Mesendoderm (in vitro differentiated cells): ENCODE results near the gene DRG1.

Experiments
- DNase-seq: peaks from one replicate; pipeline ENCODE4 v3.0.0; 2013
- H2AK5ac ChIP-seq: 2 replicates; pipeline ENCODE4 v1.6.1; 2013; ENCODE audit warnings: low read length, inconsistent platforms
- H2BK120ac ChIP-seq: 2 replicates; pipeline ENCODE4 v1.6.1; 2013; ENCODE audit warnings: low read depth, mild to moderate bottlenecking, low read length, moderate library complexity, mixed read lengths
- H2BK15ac ChIP-seq: replicated peaks from 2 replicates; pipeline ENCODE4 v1.6.1; 2013; ENCODE audit warnings: low read depth, mild to moderate bottlenecking, moderate library complexity
- H2BK5ac ChIP-seq: 2 replicates; pipeline ENCODE4 v1.6.1; 2013; ENCODE audit warnings: low read length, inconsistent platforms
- H3K18ac ChIP-seq: 2 replicates; pipeline ENCODE4 v1.6.1; 2013; ENCODE audit warnings: mild to moderate bottlenecking, low read length, mixed read lengths
- H3K23ac ChIP-seq: one replicate; pipeline ENCODE4 v1.6.1; 2013; ENCODE audit warnings: low read length
- H3K27ac ChIP-seq: 2 replicates; pipeline ENCODE4 v1.5.1; 2013; ENCODE audit warnings: low read depth, mild to moderate bottlenecking, inconsistent platforms, low read length, moderate library complexity
- H3K27me3 ChIP-seq: 2 replicates; pipeline ENCODE4 v1.6.1; 2013; ENCODE audit warnings: low read length, control low read depth, mild to moderate bottlenecking, inconsistent platforms; ENCODE audit not compliant: insufficient read depth, poor library complexity
- H3K36me3 ChIP-seq: 2 replicates; pipeline ENCODE4 v1.6.1; 2013; ENCODE audit warnings: low read length, inconsistent platforms; ENCODE audit not compliant: control insufficient read depth, insufficient read depth
- H3K4ac ChIP-seq: one replicate; pipeline ENCODE4 v1.6.1; 2013; ENCODE audit warnings: low read depth, mild to moderate bottlenecking, low read length, moderate library complexity
- H3K4me1 ChIP-seq: 2 replicates; pipeline ENCODE4 v1.6.1; 2013; ENCODE audit warnings: low read depth, low read length, inconsistent platforms; ENCODE audit not compliant: control insufficient read depth
- H3K4me2 ChIP-seq: 2 replicates; pipeline ENCODE4 v1.6.1; 2013; ENCODE audit warnings: low read length
- H3K4me3 ChIP-seq: 2 replicates; pipeline ENCODE4 v1.5.1; 2013; ENCODE audit warnings: mild to moderate bottlenecking, low read length
- H3K56ac ChIP-seq: one replicate; pipeline ENCODE4 v1.6.1; 2013; ENCODE audit warnings: low read length
- H3K79me1 ChIP-seq: 2 replicates; pipeline ENCODE4 v1.6.1; 2013; ENCODE audit warnings: low read length, inconsistent platforms
- H3K79me2 ChIP-seq: 2 replicates; pipeline ENCODE4 v1.6.1; 2013; ENCODE audit warnings: mild to moderate bottlenecking, low read length; ENCODE audit not compliant: control insufficient read depth, insufficient read depth
- H3K9ac ChIP-seq: 2 replicates; pipeline ENCODE4 v1.6.1; 2013; ENCODE audit warnings: low read length, inconsistent platforms
- H4K5ac ChIP-seq: one replicate; pipeline ENCODE4 v1.6.1; 2013; ENCODE audit warnings: low read length
- H4K8ac ChIP-seq: one replicate; pipeline ENCODE4 v1.6.1; 2013; ENCODE audit warnings: low read depth, mild to moderate bottlenecking, control low read depth, low read length, moderate library complexity
- WGBS: extraction: QIAGEN DNeasy Blood & Tissue Kit; methylation state at CpG from one replicate; pipeline ENCODE4 v1.1.7; 2013; ENCODE audit warnings: low lambda C conversion rate, missing lambda C conversion rate; ENCODE audit not compliant: insufficient coverage; ENCODE audit errors: extremely low coverage; 5-methylcytosine and 5-hydroxymethylcytosine counted together

DRG1 gene

DNA sequence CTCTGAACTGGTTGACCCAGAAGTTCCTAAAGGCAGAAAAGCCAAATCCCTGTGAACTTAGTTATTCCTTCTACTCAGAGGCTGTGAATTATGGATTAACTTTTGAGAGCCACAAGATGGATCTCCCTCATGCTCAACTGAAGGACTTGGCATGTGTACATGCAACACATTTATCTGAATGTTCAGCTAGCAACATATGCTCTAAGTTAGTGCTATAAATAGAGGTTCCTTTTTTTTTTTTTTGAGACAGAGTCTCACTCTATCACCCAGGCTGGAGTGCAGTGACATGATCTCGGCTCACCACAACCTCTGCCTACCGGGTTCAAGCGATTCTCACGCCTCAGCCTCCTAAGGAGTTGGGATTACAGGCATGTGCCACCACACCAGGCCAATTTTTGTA is 50.1 kb downstream of the DRG1 start:
- no peak overlapping the region for H3K18ac ChIP-seq
- no peaks in the 10 kb centered on the region for H3K27me3 ChIP-seq
- H4K8ac ChIP-seq, result no peak overlapping the region
- H2BK15ac ChIP-seq, result no peak overlapping the region
- no peak overlapping the region for H3K4ac ChIP-seq
- H3K36me3 ChIP-seq, result peaks cover 5% of the 10 kb centered on the region
- no peak overlapping the region for H3K9ac ChIP-seq
- no peak overlapping the region for H3K23ac ChIP-seq
- H3K4me2 ChIP-seq, result no peak overlapping the region
- WGBS, result no CpG with 5 or more reads among the region's 4 CpGs
- H3K4me3 ChIP-seq, result no peak overlapping the region
- no peak for DNase-seq
- H3K56ac ChIP-seq, result no peak overlapping the region
- no peaks in the 10 kb centered on the region for H3K4me1 ChIP-seq
- H3K79me1 ChIP-seq, result no peaks in the 10 kb centered on the region
- H3K27ac ChIP-seq, result no peak overlapping the region
- H3K79me2 ChIP-seq, result no peaks in the 10 kb centered on the region
- H2BK5ac ChIP-seq, result no peak overlapping the region
- no peak overlapping the region for H2BK120ac ChIP-seq
- no peak overlapping the region for H4K5ac ChIP-seq
- H2AK5ac ChIP-seq, result no peak overlapping the region

DNA sequence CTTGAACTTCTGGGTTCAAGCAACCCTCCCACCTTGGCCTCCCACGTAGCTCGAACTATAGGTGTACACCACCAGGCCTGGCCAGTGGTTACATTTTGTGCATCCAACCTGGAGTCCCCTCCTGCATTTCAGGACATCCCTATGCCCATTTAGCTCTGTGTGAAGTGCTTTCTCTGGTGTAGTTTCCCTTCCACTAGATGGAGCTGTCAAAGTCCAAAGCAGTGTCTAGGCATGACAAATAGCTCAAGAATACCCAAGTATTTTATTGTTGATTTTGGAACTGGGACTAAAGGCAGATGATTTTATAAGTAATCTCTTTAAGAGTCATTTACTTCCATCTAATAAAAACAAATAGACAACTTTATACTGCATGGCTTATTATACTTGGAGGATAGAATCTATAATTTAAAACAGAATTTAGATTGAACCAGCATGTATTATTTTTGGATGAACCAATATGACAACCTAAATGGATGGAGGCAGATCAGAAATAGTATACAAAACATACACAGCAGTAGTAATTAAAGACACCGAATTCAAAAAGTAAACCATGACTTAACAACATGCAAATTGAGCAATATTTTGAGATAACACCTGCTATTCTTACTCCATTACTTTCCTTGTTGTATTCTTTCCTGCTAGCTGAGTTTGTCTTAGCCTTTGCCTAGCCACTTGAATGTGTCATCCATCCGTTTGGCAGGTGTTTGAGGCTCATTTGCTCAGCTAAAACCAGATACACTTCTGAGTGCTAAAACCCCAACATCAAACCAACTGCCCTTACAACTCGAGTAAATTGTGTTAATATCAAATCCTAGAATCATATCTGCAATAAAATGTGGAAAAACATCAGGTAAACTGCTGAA is 52.5 kb downstream of the DRG1 start:
- Histone ChIP-seq H3K4me2 (no peak overlapping the region), H2BK120ac (no peak overlapping the region), H4K5ac (no peak overlapping the region), H3K27me3 (no peaks in the 10 kb centered on the region), H2BK5ac (no peak overlapping the region), H3K4me1 (no peaks in the 10 kb centered on the region), H4K8ac (no peak overlapping the region), H3K79me2 (no peaks in the 10 kb centered on the region), H2AK5ac (no peak overlapping the region), H3K56ac (no peak overlapping the region), H3K4ac (no peak overlapping the region), H3K23ac (no peak overlapping the region), H3K79me1 (no peaks in the 10 kb centered on the region), H3K18ac (no peak overlapping the region), H2BK15ac (no peak overlapping the region), H3K36me3 (peaks cover 5% of the 10 kb centered on the region), H3K9ac (no peak overlapping the region), H3K27ac (no peak overlapping the region), H3K4me3 (no peak overlapping the region)
- no CpG with 5 or more reads among the region's 5 CpGs for WGBS
- peak; percentile 60 for DNase-seq

DNA sequence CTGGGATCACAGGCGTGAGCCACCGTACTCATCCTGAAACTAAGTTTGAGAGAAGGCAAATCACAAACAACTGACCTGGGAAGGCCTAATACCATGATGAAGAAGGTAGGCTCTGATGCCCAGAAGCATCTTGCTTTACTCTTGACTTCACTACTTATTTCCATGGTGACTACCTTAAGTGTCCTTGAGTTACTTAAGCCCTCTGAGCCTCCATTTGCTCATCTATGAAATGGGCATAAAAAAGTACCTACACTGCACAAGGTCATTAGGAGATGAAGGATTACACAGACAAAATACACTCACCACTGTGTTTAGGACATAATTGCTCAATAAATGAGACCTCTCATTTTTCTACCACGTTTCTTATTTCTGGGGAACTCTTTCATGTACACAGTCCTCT is 62.3 kb downstream of the DRG1 start:
- WGBS, result no CpG with 5 or more reads among the region's 3 CpGs
- Histone ChIP-seq H3K18ac (no peak overlapping the region), H3K4me3 (no peak overlapping the region), H3K79me2 (no peaks in the 10 kb centered on the region), H3K4ac (no peak overlapping the region), H2BK15ac (no peak overlapping the region), H2BK5ac (no peak overlapping the region), H3K27ac (no peak overlapping the region), H2AK5ac (no peak overlapping the region), H2BK120ac (no peak overlapping the region), H4K5ac (no peak overlapping the region), H3K56ac (no peak overlapping the region), H3K4me1 (no peaks in the 10 kb centered on the region), H3K36me3 (peaks cover 5% of the 10 kb centered on the region), H3K79me1 (no peaks in the 10 kb centered on the region), H3K9ac (no peak overlapping the region), H4K8ac (no peak overlapping the region), H3K27me3 (no peaks in the 10 kb centered on the region), H3K23ac (no peak overlapping the region), H3K4me2 (no peak overlapping the region)
- DNase-seq, result no peak

DNA sequence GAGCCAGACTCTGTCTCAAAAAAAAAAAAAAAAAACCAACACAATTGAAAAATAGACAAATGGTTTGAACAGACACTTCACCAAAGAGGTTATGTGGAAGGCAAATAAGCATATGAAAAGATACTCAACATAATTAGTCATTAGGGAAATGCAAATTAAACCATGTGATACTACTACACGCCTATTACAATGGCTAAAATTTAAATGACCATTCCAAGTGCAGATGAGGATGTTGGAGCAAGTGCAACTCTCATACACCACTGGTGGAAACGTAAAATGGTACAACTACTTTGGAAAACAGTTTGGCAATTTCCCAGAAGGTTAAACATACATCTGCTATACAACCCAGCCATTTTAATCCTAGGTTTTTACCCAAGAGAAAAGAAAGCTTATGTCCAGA is 65.9 kb downstream of the DRG1 start:
- Histone ChIP-seq H3K4me2 (no peak overlapping the region), H3K4ac (no peak overlapping the region), H3K18ac (no peak overlapping the region), H3K56ac (no peak overlapping the region), H2AK5ac (no peak overlapping the region), H3K36me3 (peaks cover 2% of the 10 kb centered on the region), H3K4me1 (no peaks in the 10 kb centered on the region), H3K79me2 (no peaks in the 10 kb centered on the region), H3K9ac (no peak overlapping the region), H2BK15ac (no peak overlapping the region), H2BK5ac (no peak overlapping the region), H3K27me3 (no peaks in the 10 kb centered on the region), H3K27ac (no peak overlapping the region), H3K4me3 (no peak overlapping the region), H4K8ac (no peak overlapping the region), H3K79me1 (no peaks in the 10 kb centered on the region), H4K5ac (no peak overlapping the region), H2BK120ac (no peak overlapping the region), H3K23ac (no peak overlapping the region)
- WGBS, result no CpG with 5 or more reads among the region's 2 CpGs
- no peak for DNase-seq

DNA sequence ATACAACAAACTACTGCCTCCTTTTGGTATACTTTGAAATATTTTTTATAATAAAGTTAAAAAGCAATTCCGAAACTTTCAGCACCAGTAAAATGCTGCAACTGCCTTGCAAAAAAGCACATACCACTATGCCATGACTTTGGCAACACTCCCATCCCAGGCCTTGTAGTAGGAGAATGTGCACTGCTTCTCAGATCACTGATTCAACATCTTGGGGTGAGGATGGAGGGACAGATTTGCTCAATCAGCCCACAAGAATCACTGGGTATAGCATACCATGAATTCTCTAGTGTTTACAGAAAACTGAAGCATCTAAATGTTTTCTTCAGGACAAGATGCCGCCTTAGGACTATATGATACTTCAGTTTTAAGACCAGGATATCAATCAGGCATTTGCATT is 75.3 kb downstream of the DRG1 start:
- Histone ChIP-seq H2BK5ac (no peak overlapping the region), H3K4me2 (no peak overlapping the region), H3K4me1 (no peaks in the 10 kb centered on the region), H3K4me3 (no peak overlapping the region), H2AK5ac (no peak overlapping the region), H3K79me2 (peaks cover 3% of the 10 kb centered on the region), H2BK120ac (no peak overlapping the region), H4K8ac (no peak overlapping the region), H3K23ac (no peak overlapping the region), H4K5ac (no peak overlapping the region), H2BK15ac (no peak overlapping the region), H3K36me3 (peaks cover 2% of the 10 kb centered on the region), H3K9ac (no peak overlapping the region), H3K27ac (no peak overlapping the region), H3K79me1 (peaks cover 4% of the 10 kb centered on the region), H3K27me3 (no peaks in the 10 kb centered on the region), H3K4ac (no peak overlapping the region), H3K18ac (no peak overlapping the region), H3K56ac (no peak overlapping the region)
- no CpG with 5 or more reads among the region's 2 CpGs for WGBS
- no peak for DNase-seq

DNA sequence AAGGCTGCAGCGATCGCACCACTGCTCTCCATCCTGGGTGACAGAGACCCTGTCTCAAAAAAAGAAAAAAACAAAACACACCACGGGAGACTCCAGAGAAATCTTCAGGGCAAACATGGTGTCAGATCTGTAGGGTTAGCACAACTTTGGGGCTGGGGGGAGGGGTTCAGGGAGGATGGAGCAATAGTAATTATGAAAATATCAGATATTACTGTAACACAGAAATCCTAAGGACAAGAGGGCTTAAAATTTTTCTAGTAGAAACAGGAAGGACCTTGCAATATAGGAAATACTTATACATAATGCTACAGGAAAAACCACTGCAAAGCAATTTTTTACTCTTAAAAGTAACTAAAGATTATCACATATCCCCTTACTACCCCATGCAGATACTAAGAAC is 76.4 kb downstream of the DRG1 start:
- no peak overlapping the region for H3K4me3 ChIP-seq
- H3K36me3 ChIP-seq, result peaks cover 2% of the 10 kb centered on the region
- H3K56ac ChIP-seq, result no peak overlapping the region
- H4K5ac ChIP-seq, result no peak overlapping the region
- H3K9ac ChIP-seq, result no peak overlapping the region
- H2BK120ac ChIP-seq, result no peak overlapping the region
- H3K23ac ChIP-seq, result no peak overlapping the region
- H3K79me2 ChIP-seq, result peaks cover 3% of the 10 kb centered on the region
- no peak overlapping the region for H3K4me2 ChIP-seq
- no peaks in the 10 kb centered on the region for H3K27me3 ChIP-seq
- H2BK5ac ChIP-seq, result no peak overlapping the region
- H4K8ac ChIP-seq, result no peak overlapping the region
- H3K27ac ChIP-seq, result no peak overlapping the region
- no CpG with 5 or more reads among the region's 3 CpGs for WGBS
- no peak overlapping the region for H2BK15ac ChIP-seq
- H2AK5ac ChIP-seq, result no peak overlapping the region
- no peak overlapping the region for H3K18ac ChIP-seq
- DNase-seq, result no peak
- no peaks in the 10 kb centered on the region for H3K4me1 ChIP-seq
- H3K79me1 ChIP-seq, result peaks cover 4% of the 10 kb centered on the region
- no peak overlapping the region for H3K4ac ChIP-seq
